ENCODE measurements around the gene GORASP1.

GORASP1 gene

DNA sequence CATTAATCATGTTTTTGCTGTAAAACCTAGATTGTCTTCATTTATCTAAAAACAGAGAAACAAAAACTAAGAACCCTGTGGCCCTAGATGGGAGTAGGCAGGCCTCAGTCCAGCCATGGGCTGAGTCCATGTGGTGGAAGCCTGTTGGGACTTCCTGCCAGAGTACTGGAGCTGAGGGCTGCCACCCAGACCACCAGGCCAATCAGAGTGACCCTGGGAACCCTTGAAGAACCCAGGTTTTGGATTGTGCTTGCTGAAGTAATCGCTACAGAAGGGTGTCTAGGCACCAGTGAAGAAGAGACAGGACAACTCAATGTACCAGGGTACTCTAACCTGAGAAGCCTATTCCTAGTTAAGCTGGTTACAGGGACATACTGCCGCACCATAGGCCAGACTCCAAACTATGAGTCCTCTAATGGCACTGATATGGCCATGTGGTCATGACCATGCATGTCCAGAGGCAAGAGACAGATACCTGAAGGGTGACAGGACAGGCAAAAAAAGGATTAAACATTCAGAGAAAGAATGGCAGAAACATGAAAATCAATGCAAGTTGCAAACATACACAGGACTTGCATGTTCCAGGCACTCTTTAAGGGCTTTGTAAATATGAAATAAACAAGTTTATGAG is 33.0 kb upstream of the GORASP1 start:
- no peak for DNase-seq

DNA sequence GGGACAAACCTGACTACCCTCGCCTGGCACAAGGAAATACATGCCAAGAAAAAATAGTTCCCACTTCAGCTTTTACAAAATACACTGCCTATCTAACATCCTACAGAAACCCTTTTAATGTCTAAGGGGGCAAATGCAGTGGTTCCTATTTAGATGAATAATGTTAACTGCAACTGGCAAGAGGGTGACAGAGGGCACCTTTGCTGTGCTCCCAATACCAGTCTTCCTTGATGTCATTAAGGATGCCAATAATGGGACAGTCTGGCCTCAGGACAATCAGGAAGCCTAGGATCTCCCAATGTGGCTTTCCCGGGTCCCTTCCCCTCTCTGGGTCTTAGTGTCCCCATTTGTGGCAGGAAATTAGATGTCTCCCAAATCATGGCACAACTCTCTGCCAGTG is 32.0 kb upstream of the GORASP1 start:
- DNase-seq: no peak

- DNase-seq: no peak
Observed at GRCh38 chr3:39138804-39139415, 31.5 kb upstream of the GORASP1 start.

DNA sequence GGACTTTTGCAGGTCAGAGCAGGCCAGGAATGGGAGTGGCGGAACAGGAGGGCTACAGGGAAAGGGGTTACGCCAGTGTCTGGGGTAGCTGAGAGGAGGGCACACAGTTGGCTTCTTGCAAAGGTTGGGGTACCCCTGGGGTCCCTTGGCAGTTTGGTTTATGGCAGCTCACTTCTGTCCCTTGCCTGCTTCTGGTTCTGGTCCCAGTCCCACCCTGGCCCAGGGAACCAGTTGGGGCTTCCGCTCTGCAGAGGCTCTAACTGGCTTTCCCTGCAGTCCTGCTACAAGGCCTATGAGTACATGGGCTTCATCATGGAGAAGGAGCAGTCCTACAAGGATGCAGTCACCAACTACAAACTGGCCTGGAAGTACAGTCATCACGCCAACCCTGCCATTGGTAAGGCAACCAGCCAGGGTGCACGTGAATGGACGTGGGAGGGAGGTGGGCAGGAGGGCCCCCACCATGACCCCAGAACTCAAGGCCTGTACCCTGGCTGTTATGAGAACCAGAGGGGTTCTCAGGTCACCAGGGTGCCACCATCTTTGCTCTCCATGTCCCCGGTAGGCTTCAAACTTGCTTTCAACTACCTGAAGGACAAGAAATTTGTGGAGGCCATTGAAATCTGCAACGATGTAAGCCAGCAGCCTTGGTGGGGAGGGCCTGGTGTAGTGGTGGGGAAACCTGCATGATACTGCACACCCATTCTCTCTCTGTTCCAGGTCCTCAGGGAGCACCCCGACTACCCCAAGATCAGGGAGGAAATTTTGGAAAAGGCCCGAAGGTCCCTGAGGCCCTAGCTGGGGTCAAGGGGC is 30.8 kb upstream of the GORASP1 start:
- DNase-seq: no peak

GRCh38 chr3:39137435-39137936 is 30.1 kb upstream of the GORASP1 start:
- DNase-seq: no peak

DNA sequence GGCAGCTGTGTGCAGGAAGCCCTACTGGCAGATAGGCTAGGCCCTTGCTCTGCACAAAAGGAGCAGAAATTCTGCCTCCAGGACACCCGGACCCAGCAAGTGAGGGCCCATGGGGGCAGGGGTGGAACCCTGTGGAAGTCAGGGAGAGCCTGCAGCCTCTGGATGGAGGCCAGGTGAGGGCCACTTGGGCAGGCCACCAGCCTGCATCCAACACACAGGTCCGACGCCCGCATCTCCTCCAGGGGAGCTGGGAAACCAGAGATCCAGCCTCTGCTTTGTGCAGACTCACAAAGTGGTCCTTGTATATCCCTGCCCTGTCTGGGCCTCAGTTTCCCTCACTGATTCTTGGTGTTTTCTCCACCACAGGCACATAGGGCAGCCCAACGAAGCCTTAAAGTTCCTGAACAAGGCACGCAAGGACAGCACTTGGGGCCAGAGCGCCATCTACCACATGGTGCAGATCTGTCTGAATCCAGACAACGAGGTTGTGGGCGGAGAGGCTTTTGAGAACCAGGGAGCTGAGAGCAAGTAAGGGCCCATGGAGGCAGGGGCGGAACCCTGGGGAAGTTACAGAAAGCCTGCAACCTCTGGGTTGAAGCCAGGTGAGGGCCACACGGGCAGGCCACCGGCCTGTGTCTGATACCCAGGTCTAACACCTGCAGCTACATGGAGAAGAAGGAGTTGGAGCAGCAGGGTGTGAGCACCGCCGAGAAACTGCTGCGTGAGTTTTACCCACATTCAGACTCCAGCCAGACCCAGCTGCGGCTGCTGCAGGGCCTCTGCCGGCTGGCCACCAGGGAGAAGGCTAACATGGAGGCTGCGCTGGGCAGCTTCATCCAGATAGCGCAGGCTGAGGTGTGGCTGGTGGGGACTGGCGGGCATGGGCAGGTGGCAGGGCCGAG is 29.4 kb upstream of the GORASP1 start:
- DNase-seq: no peak

DNA sequence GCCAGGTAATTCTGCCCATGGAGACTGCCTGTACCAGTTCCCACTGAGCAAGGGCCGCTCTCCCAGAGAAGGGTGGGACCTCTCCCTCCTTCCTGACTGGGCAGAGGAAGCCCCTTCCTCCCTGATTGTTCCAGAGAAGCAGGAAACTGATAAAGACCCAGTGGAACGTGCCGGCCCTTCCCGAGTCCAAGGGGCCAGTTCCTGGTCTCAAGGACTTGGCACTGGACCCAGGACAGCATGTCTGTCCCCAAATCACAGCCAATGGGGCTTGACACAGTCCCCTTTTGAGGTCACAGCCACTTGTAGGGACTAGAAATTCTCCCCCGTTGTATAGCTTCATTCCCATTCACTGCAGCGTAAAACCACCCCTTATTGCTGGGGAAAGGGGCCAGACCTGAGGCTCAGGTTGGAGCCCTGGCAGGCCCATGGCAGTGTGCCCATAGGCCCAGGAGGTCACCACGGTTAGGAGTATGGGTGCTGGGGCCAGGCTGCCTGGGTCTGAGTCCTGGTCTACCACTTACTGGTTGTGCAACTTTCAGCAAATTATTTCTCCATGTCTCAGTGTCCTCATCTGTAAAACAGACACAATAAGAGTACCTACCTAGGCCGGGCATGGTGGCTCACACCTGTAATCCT is 27.9 kb upstream of the GORASP1 start:
- no peak for DNase-seq

DNA sequence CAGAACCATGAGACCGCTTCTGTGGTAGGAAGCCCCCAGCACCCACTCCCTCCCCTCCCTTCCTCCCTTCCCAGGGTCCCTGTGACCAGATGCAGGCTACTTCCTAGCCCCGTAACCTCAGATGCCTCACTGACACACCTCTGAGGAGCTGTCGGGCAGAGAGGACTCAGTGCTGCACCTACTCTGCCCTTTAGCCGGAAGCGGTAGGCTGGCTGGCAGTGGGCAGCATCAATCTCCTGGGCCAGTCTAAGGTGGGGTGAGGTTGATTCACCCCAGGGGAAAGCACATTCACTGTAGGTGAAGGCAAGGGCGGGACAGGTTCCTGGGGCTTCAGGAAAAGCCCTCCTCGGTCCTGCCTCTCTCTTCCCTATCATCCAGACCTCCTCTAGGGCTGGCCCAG is 26.9 kb upstream of the GORASP1 start:
- DNase-seq: no peak

- no peak for DNase-seq
Observed at GRCh38 chr3:39133822-39134221, 26.4 kb upstream of the GORASP1 start.

GRCh38 chr3:39133093-39133490 is 25.7 kb upstream of the GORASP1 start:
- no peak for DNase-seq

DNA sequence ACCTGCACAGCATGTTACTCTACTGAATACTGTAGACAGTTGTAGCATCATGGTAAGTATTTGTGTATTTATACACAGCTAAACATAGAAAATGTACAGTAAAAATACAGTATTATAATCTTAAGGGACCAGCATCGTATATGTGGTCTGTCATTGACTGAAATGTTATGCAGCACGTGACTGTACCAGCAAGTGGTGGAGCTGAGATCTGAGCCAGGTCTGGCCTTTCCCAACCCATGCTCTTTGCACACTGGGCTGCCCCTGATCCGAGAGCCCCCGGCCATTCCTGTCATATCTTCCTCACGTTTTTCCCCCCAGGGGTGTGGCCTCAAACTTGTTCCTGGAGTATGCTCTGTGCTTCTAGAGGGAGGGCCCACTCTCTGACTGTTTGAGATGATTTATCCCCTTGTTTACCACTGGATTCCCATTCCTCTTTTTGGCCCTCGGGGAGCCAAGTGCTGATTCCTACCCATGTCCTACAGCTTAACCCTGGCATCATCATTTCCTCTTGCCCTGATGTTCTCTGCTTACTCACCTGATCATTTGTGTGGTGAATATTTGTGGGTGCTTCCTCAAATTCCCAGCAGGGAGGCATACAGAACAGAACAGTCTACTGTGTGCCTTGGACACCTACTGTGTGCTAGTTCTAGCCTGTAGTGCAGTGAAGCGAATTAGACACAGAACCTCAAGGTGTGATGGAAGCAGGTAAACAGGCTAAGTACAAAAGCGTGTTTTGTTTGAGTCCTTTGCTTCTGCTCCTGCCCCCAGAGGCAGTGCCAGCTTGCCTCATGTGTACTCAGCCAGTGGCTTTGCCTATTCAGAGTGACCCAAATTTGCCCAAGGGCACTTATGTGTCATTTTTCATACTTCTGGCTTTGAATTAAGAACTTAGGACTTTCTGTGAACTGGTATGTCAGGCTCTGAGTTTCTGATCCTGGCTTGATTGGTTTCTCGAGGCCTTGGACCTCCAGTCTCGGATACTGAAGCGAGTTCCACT is 25.0 kb upstream of the GORASP1 start:
- no peak for DNase-seq

GRCh38 chr3:39130693-39131265 is 23.4 kb upstream of the GORASP1 start:
- no peak for DNase-seq

GRCh38 chr3:39130026-39130425 is 22.6 kb upstream of the GORASP1 start:
- no peak for DNase-seq

DNA sequence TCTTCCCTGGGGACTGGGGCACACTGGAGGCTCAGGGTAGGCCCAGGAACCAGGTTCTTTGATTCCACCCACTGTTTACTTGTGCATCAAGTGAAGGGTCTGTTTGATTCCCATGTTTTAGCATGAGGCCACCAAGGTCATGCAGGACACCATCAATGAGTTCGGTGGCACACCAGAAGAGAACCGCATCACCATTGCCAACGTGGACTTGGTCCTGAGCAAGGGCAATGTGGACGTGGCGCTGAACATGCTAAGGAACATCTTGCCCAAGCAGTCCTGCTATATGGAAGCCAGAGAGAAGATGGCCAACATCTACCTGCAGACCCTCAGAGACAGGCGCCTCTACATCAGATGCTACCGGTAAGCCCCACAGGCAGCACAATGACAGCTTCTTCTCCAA is 21.5 kb upstream of the GORASP1 start:
- no peak for DNase-seq

- no peak for DNase-seq
Observed at GRCh38 chr3:39127908-39128304, 20.5 kb upstream of the GORASP1 start.

DNA sequence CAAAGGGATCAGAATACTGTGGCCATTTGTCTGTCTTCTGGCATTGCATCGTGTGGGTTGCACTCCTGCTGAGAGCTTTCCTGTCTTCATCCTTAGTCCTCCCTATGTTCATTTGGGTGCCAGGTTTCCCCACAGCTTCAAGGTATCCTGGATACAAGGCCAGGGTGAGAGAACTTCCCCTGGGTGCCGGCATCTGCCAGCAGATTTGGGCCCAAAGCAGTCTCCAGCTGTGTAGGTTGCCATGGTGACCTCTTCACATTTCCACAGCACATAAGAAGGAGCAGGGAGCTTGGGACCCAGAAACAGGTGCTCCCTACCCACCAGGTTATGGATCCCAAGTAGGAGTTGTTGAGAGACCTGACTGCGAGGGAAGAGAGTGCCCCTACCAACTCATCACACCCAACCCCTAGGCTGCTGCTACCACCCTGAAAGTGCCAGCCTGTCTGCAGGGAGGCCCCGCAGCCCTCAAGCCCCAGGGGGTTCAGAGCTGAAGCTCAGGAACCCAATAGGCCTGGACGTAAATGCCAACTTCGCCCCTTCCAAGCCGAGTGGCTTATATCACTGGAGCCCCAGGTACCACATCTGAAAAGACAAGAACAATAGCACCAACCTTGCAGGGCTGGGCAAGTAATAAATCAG is 20.0 kb upstream of the GORASP1 start:
- DNase-seq: no peak

DNA sequence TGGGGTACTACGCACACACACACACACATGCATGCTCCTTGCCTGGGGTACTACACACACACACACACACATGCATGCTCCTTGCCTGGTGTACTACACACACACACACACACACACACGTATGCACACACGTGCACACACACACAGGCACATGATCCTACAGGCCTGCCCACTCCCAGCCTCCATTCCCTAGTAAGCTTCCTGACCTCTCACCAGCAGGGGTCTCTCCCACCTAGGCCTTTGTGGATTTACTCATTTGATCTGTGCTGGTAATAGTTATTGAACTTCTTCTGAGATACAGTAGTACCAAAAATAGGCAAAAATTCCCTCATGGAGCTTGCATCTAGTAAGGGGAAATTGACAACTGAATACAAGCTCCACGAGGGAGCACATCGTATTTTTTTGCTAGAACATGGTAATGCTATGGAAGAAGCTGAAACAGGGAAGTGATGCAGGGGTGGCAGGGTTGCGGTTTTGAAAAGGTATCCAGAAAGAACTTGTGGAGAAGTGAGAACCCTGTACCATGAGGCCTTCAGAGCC is 19.2 kb upstream of the GORASP1 start:
- peak in 1 of 2 donors; percentile 60 for DNase-seq

GRCh38 chr3:39125841-39126500 is 18.5 kb upstream of the GORASP1 start:
- DNase-seq: no peak
